ENCODE measurements around the gene SORT1.
"Not testable (repeated sequence)": the region's sequence is repeated elsewhere in the genome, so short reads cannot be mapped to it uniquely, and the experiment has no call there.

The SORT1 gene

GRCh38 chr1:109379907-109380306, 17.8 kb downstream of the SORT1 start:
- H4K20me1 ChIP-seq (ENCODE audit: insufficient read depth, low read length): no peaks in the 10 kb centered on the region
- no peak overlapping the region for H3K27ac ChIP-seq (ENCODE audit: low read length)
- H2AFZ ChIP-seq (ENCODE audit: low read depth, low read length): no peak overlapping the region
- H3K9ac ChIP-seq (ENCODE audit: low read length): no peak overlapping the region
- H3K9me3 ChIP-seq (ENCODE audit: insufficient read depth, low read length): no peaks in the 10 kb centered on the region
- no peaks in the 10 kb centered on the region for H3K36me3 ChIP-seq (replicated peaks; ENCODE audit: low read depth, low read length)
- H3K4me2 ChIP-seq (ENCODE audit: low read length): no peak overlapping the region
- no peaks in the 10 kb centered on the region for H3K79me2 ChIP-seq (ENCODE audit: low read length)
- peaks cover 10% of the 10 kb centered on the region for H3K4me1 ChIP-seq (ENCODE audit: low read length)
- no peaks in the 10 kb centered on the region for H3K27me3 ChIP-seq (ENCODE audit: low read depth, low read length)
- H3K4me3 ChIP-seq (ENCODE audit: low read length): no peak overlapping the region
- TF ChIP-seq EZH2phosphoT487 (IDR thresholded peaks at IDR 0.05; ENCODE audit: low read depth): no peak
- TF ChIP-seq, protein P1, sequence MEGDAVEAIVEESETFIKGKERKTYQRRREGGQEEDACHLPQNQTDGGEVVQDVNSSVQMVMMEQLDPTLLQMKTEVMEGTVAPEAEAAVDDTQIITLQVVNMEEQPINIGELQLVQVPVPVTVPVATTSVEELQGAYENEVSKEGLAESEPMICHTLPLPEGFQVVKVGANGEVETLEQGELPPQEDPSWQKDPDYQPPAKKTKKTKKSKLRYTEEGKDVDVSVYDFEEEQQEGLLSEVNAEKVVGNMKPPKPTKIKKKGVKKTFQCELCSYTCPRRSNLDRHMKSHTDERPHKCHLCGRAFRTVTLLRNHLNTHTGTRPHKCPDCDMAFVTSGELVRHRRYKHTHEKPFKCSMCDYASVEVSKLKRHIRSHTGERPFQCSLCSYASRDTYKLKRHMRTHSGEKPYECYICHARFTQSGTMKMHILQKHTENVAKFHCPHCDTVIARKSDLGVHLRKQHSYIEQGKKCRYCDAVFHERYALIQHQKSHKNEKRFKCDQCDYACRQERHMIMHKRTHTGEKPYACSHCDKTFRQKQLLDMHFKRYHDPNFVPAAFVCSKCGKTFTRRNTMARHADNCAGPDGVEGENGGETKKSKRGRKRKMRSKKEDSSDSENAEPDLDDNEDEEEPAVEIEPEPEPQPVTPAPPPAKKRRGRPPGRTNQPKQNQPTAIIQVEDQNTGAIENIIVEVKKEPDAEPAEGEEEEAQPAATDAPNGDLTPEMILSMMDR (IDR thresholded peaks at IDR 0.05; ENCODE audit: low read depth, low read length): no peak

DNA sequence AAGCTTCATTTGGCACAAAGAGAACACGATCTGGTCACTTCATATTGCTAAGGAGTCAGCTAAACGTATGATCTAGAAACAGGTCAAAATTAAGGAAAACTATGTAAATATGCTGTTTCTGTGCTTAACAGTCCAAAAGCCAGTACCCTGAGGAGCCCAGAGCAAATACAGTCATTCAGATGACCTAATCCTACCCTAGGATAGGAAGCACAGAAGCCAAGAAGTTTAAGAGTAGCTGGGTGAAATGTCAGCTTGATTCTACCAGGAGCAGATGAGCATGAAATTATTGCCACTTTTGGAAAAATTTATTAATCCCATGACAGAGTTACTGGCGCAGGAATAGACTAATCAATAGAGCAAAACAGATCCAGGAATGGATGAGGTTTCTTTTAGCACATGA, 18.3 kb downstream of the SORT1 start:
- H3K4me2 ChIP-seq (ENCODE audit: low read length): no peak overlapping the region
- no peak overlapping the region for H2AFZ ChIP-seq (ENCODE audit: low read depth, low read length)
- peaks cover 10% of the 10 kb centered on the region for H3K4me1 ChIP-seq (ENCODE audit: low read length)
- H3K36me3 ChIP-seq (replicated peaks; ENCODE audit: low read depth, low read length): no peaks in the 10 kb centered on the region
- H3K9me3 ChIP-seq (ENCODE audit: insufficient read depth, low read length): no peaks in the 10 kb centered on the region
- TF ChIP-seq, protein P1 (IDR thresholded peaks at IDR 0.05; ENCODE audit: low read depth, low read length): no peak
- no peak for TF ChIP-seq EZH2phosphoT487 (IDR thresholded peaks at IDR 0.05; ENCODE audit: low read depth)
- H3K27me3 ChIP-seq (ENCODE audit: low read depth, low read length): no peaks in the 10 kb centered on the region
- H3K9ac ChIP-seq (ENCODE audit: low read length): no peak overlapping the region
- no peak overlapping the region for H3K27ac ChIP-seq (ENCODE audit: low read length)
- H3K4me3 ChIP-seq (ENCODE audit: low read length): no peak overlapping the region
- H3K79me2 ChIP-seq (ENCODE audit: low read length): no peaks in the 10 kb centered on the region
- no peaks in the 10 kb centered on the region for H4K20me1 ChIP-seq (ENCODE audit: insufficient read depth, low read length)

DNA sequence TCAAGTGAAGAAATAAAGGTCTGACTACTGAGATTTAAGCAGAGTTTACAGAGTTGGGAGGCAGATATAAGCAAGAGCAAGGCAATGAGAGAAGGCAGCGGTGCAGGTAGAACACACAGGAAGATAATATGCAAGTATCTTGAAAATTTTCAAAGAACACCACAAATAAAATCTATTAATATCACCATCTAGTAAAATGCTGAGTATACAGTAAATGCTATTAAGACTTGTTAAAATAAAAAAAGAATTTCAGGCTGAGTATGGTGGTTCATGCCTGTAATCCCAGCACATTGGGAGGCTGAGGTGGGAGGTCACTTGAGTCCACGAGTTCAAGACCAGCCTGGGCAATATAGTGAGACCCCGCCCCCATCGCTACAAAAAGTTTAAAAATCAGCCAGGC, 20.0 kb downstream of the SORT1 start:
- no peaks in the 10 kb centered on the region for H3K9me3 ChIP-seq (ENCODE audit: insufficient read depth, low read length)
- H3K4me3 ChIP-seq (ENCODE audit: low read length): no peak overlapping the region
- no peak overlapping the region for H2AFZ ChIP-seq (ENCODE audit: low read depth, low read length)
- TF ChIP-seq EZH2phosphoT487 (IDR thresholded peaks at IDR 0.05; ENCODE audit: low read depth): no peak
- TF ChIP-seq, protein P1 (IDR thresholded peaks at IDR 0.05; ENCODE audit: low read depth, low read length): no peak
- no peaks in the 10 kb centered on the region for H3K36me3 ChIP-seq (replicated peaks; ENCODE audit: low read depth, low read length)
- no peaks in the 10 kb centered on the region for H4K20me1 ChIP-seq (ENCODE audit: insufficient read depth, low read length)
- no peak overlapping the region for H3K4me2 ChIP-seq (ENCODE audit: low read length)
- no peaks in the 10 kb centered on the region for H3K27me3 ChIP-seq (ENCODE audit: low read depth, low read length)
- H3K9ac ChIP-seq (ENCODE audit: low read length): no peak overlapping the region
- no peak overlapping the region for H3K27ac ChIP-seq (ENCODE audit: low read length)
- peaks cover 10% of the 10 kb centered on the region for H3K4me1 ChIP-seq (ENCODE audit: low read length)
- no peaks in the 10 kb centered on the region for H3K79me2 ChIP-seq (ENCODE audit: low read length)

- not testable (repeated sequence) for H3K9me3 ChIP-seq (ENCODE audit: insufficient read depth, low read length); H3K79me2 ChIP-seq (ENCODE audit: low read length); H3K9ac ChIP-seq (ENCODE audit: low read length); H2AFZ ChIP-seq (ENCODE audit: low read depth, low read length); H3K27ac ChIP-seq (ENCODE audit: low read length); H3K4me2 ChIP-seq (ENCODE audit: low read length); H3K27me3 ChIP-seq (ENCODE audit: low read depth, low read length); H3K36me3 ChIP-seq (replicated peaks; ENCODE audit: low read depth, low read length); H3K4me3 ChIP-seq (ENCODE audit: low read length); H4K20me1 ChIP-seq (ENCODE audit: insufficient read depth, low read length)
- peaks cover 22% of the 10 kb centered on the region for H3K4me1 ChIP-seq (ENCODE audit: low read length)
These were observed 24.0 kb downstream of the SORT1 start for GRCh38 chr1:109373696-109374095.

- H3K9ac ChIP-seq (ENCODE audit: low read length): no peak overlapping the region
- no peaks in the 10 kb centered on the region for H3K27me3 ChIP-seq (ENCODE audit: low read depth, low read length)
- H3K27ac ChIP-seq (ENCODE audit: low read length): no peak overlapping the region
- no peaks in the 10 kb centered on the region for H3K9me3 ChIP-seq (ENCODE audit: insufficient read depth, low read length)
- H3K4me1 ChIP-seq (ENCODE audit: low read length): peaks cover 26% of the 10 kb centered on the region
- H2AFZ ChIP-seq (ENCODE audit: low read depth, low read length): no peak overlapping the region
- TF ChIP-seq, protein P1 (IDR thresholded peaks at IDR 0.05; ENCODE audit: low read depth, low read length): no peak
- no peak for TF ChIP-seq EZH2phosphoT487 (IDR thresholded peaks at IDR 0.05; ENCODE audit: low read depth)
- no peak overlapping the region for H3K4me2 ChIP-seq (ENCODE audit: low read length)
- H3K79me2 ChIP-seq (ENCODE audit: low read length): no peaks in the 10 kb centered on the region
- H3K4me3 ChIP-seq (ENCODE audit: low read length): no peak overlapping the region
- H4K20me1 ChIP-seq (ENCODE audit: insufficient read depth, low read length): no peaks in the 10 kb centered on the region
- H3K36me3 ChIP-seq (replicated peaks; ENCODE audit: low read depth, low read length): no peaks in the 10 kb centered on the region
These were observed 24.6 kb downstream of the SORT1 start for GRCh38 chr1:109373126-109373525.
